GM19238 (cell line): ENCODE data around the gene GSK3B.

Experiments used
- DNase-seq: peaks from one replicate; pipeline ENCODE4 v3.0.0; 2011; ENCODE audit warnings: low spot score; ENCODE audit not compliant: insufficient read length

The GSK3B gene

GRCh38 chr3:119783883-119784282 lies 310.4 kb downstream of the GSK3B start:
- DNase-seq, result no peak

GRCh38 chr3:119783255-119783654 lies 311.0 kb downstream of the GSK3B start:
- no peak for DNase-seq

- no peak for DNase-seq
Observed at GRCh38 chr3:119782460-119782859, 311.8 kb downstream of the GSK3B start.

- DNase-seq, result no peak
Observed at GRCh38 chr3:119781330-119782198, 312.7 kb downstream of the GSK3B start, which contains the start of gene NR1I2. NR1I2 (plus strand) TSS chr3:119782101.

- no peak for DNase-seq
Observed at GRCh38 chr3:119779731-119780383, 314.4 kb downstream of the GSK3B start.

- no peak for DNase-seq
Observed at GRCh38 chr3:119778811-119779210, 315.4 kb downstream of the GSK3B start.

- DNase-seq, result no peak
Observed at GRCh38 chr3:119778176-119778575, 316.1 kb downstream of the GSK3B start.

- DNase-seq, result no peak
Observed at GRCh38 chr3:119776304-119776703, 317.9 kb downstream of the GSK3B start.

- DNase-seq, result no peak
Observed at GRCh38 chr3:119774444-119774843, 319.8 kb downstream of the GSK3B start.
